H9 (cell line): ENCODE results near the gene HAPLN2. TPM values are rescaled to one million over a fixed set of nuclear protein-coding genes. Genes with fewer than 3 reads are reported as not detected.

Source experiments
- DNase-seq: peaks from one replicate; pipeline ENCODE4 v3.0.0-alpha.2; 2017
- H2AFZ ChIP-seq: one replicate; pipeline ENCODE4 v1.6.1; 2013; ENCODE audit warnings: mild to moderate bottlenecking, low read length, control low read depth, moderate library complexity
- H2AK5ac ChIP-seq: 2 replicates; pipeline ENCODE4 v1.6.1; 2013; ENCODE audit warnings: low read length, control low read depth, mixed read lengths; ENCODE audit not compliant: insufficient read length
- H2BK120ac ChIP-seq: one replicate; pipeline ENCODE4 v1.6.1; 2013; ENCODE audit warnings: low read depth, mild to moderate bottlenecking, low read length, control low read depth, inconsistent platforms; ENCODE audit not compliant: poor library complexity, severe bottlenecking
- H2BK12ac ChIP-seq: 2 replicates; pipeline ENCODE4 v1.6.1; 2013; ENCODE audit warnings: low read length, control low read depth, mixed read lengths, low read depth; ENCODE audit not compliant: insufficient read length
- H2BK15ac ChIP-seq: 2 replicates; pipeline ENCODE4 v1.6.1; 2013; ENCODE audit warnings: low read depth, low read length, control low read depth
- H2BK20ac ChIP-seq: one replicate; pipeline ENCODE4 v1.6.1; 2013; ENCODE audit warnings: low read depth, mild to moderate bottlenecking, low read length, control low read depth, inconsistent platforms; ENCODE audit not compliant: poor library complexity, severe bottlenecking
- H2BK5ac ChIP-seq: 2 replicates; pipeline ENCODE4 v1.6.1; 2013; ENCODE audit warnings: low read length, control low read depth, mixed read lengths; ENCODE audit not compliant: insufficient read length
- H3K14ac ChIP-seq: 2 replicates; pipeline ENCODE4 v1.6.1; 2013; ENCODE audit warnings: low read length, control low read depth; ENCODE audit not compliant: insufficient read depth
- H3K18ac ChIP-seq: 2 replicates; pipeline ENCODE4 v1.6.1; 2013; ENCODE audit warnings: low read depth, mild to moderate bottlenecking, mixed read lengths, low read length, control low read depth; ENCODE audit not compliant: insufficient read length
- H3K23ac ChIP-seq: 2 replicates; pipeline ENCODE4 v1.6.1; 2013; ENCODE audit warnings: low read length, control low read depth, mixed read lengths, low read depth; ENCODE audit not compliant: insufficient read length
- H3K23me2 ChIP-seq: 2 replicates; pipeline ENCODE4 v1.6.1; 2013; ENCODE audit warnings: low read depth, mild to moderate bottlenecking, mixed read lengths, low read length, control low read depth; ENCODE audit not compliant: insufficient read length, poor library complexity, severe bottlenecking
- H3K27ac ChIP-seq: 2 replicates; pipeline ENCODE4 v1.5.1; 2013; ENCODE audit warnings: low read length, control low read depth, mixed read lengths, low read depth; ENCODE audit not compliant: insufficient read length
- H3K27me3 ChIP-seq: 2 replicates; pipeline ENCODE4 v1.6.1; 2013; ENCODE audit warnings: low read length, control low read depth, inconsistent platforms; ENCODE audit not compliant: insufficient read depth
- H3K4ac ChIP-seq: 2 replicates; pipeline ENCODE4 v1.6.1; 2013; ENCODE audit warnings: low read depth, mild to moderate bottlenecking, control low read depth, inconsistent platforms, low read length, moderate library complexity
- H3K4me1 ChIP-seq: 2 replicates; pipeline ENCODE4 v1.6.1; 2013; ENCODE audit warnings: low read length, control low read depth, inconsistent platforms; ENCODE audit not compliant: insufficient read depth
- H3K4me2 ChIP-seq: 2 replicates; pipeline ENCODE4 v1.6.1; 2013; ENCODE audit warnings: low read length, control low read depth, mixed read lengths; ENCODE audit not compliant: insufficient read length, insufficient read depth
- H3K56ac ChIP-seq: 2 replicates; pipeline ENCODE4 v1.6.1; 2013; ENCODE audit warnings: low read depth, mild to moderate bottlenecking, mixed read lengths, low read length, control low read depth; ENCODE audit not compliant: insufficient read length
- H3K79me1 ChIP-seq: 2 replicates; pipeline ENCODE4 v1.6.1; 2013; ENCODE audit warnings: low read depth, mild to moderate bottlenecking, moderate library complexity, low read length, control low read depth, inconsistent platforms; ENCODE audit not compliant: insufficient read depth, poor library complexity, severe bottlenecking
- H3K79me2 ChIP-seq: 2 replicates; pipeline ENCODE4 v1.6.1; 2013; ENCODE audit warnings: low read length, control low read depth, inconsistent platforms; ENCODE audit not compliant: insufficient read depth
- H3K9ac ChIP-seq: 2 replicates; pipeline ENCODE4 v1.6.1; 2013; ENCODE audit warnings: low read length, control low read depth, mixed read lengths; ENCODE audit not compliant: insufficient read length; ENCODE audit errors: extremely low read depth
- H3K9me3 ChIP-seq: one replicate; pipeline ENCODE4 v1.6.1; 2013; ENCODE audit warnings: low read depth, low read length, inconsistent platforms; ENCODE audit not compliant: control insufficient read depth
- H3T11ph ChIP-seq: one replicate; pipeline ENCODE4 v1.6.1; 2013; ENCODE audit warnings: mild to moderate bottlenecking, low read length, control low read depth, inconsistent platforms
- H4K20me1 ChIP-seq: one replicate; pipeline ENCODE4 v1.6.1; 2013; ENCODE audit not compliant: control insufficient read depth, insufficient read length, insufficient read depth
- H4K5ac ChIP-seq: 2 replicates; pipeline ENCODE4 v1.6.1; 2013; ENCODE audit warnings: low read depth, mild to moderate bottlenecking, mixed read lengths, low read length, control low read depth; ENCODE audit not compliant: insufficient read length
- H4K8ac ChIP-seq: replicated peaks from 2 replicates; pipeline ENCODE4 v1.6.1; 2013; ENCODE audit warnings: low read length, control low read depth, mixed read lengths, low read depth; ENCODE audit not compliant: insufficient read length
- H4K91ac ChIP-seq: 2 replicates; pipeline ENCODE4 v1.6.1; 2013; ENCODE audit warnings: low read depth, mild to moderate bottlenecking, moderate library complexity, mixed read lengths, low read length, control low read depth; ENCODE audit not compliant: insufficient read length
- H3K27ac Mint-ChIP-seq, 3 experiments: 2 replicates in 2 of 3; 3 replicates in 1 of 3; pipeline ENCODE4 v1.8.0; 2020 to 2021; ENCODE audit warnings: mixed read lengths in 3 of 3, mild to moderate bottlenecking in 1 of 3, moderate library complexity in 1 of 3
- H3K27me3 Mint-ChIP-seq: 2 replicates; pipeline ENCODE4 v1.8.0; 2021; ENCODE audit warnings: low read depth, mild to moderate bottlenecking, moderate library complexity, mixed read lengths
- H3K36me3 Mint-ChIP-seq, 3 experiments: 2 replicates in 2 of 3; 3 replicates in 1 of 3; pipeline ENCODE4 v1.8.0; 2020 to 2021; ENCODE audit warnings: low read depth in 3 of 3, mixed read lengths in 3 of 3; ENCODE audit not compliant: insufficient read depth in 1 of 3
- H3K4me1 Mint-ChIP-seq, 2 experiments: 2 replicates each; pipeline ENCODE4 v1.8.0; 2020; ENCODE audit warnings: mixed read lengths in 2 of 2
- H3K4me3 Mint-ChIP-seq, 2 experiments: 2 replicates in 1 of 2; 3 replicates in 1 of 2; pipeline ENCODE4 v1.8.0; 2020 to 2021; ENCODE audit warnings: mild to moderate bottlenecking in 2 of 2, mixed read lengths in 2 of 2, moderate library complexity in 1 of 2
- H3K9me3 Mint-ChIP-seq, 2 experiments: 2 replicates in 1 of 2; 3 replicates in 1 of 2; pipeline ENCODE4 v1.8.0; 2020; ENCODE audit warnings: mild to moderate bottlenecking in 2 of 2, mixed read lengths in 2 of 2, moderate library complexity in 1 of 2
- CTCF ChIP-seq: fragments of 200-600 bp; sonication (generic); conservative IDR thresholded peaks from 3 replicates; pipeline ENCODE4 v1.8.0; 2021; ENCODE audit warnings: antibody characterized with exemption, mild to moderate bottlenecking
- WGBS: extraction: QIAGEN DNeasy Blood & Tissue Kit; methylation state at CpG from one replicate; pipeline ENCODE4 v1.1.7; 2013; ENCODE audit warnings: missing lambda C conversion rate, low lambda C conversion rate, mixed read lengths; ENCODE audit not compliant: insufficient read length; ENCODE audit errors: extremely low coverage; 5-methylcytosine and 5-hydroxymethylcytosine counted together
- total RNA-seq: library from RNA; stranded (reverse); gene quantifications from 2 replicates; pipeline ENCODE4 v1.2.1, GENCODE V29; 2021

HAPLN2 gene
- total RNA-seq, 1 experiment from 2014 or later = 0.46 TPM

- no peaks in the 10 kb centered on the region for H3K9me3 ChIP-seq
- H3K9ac ChIP-seq = no peak overlapping the region
- Mint-ChIP-seq H3K27ac (0 out of 7 replicates have a peak overlapping the region, but pooled peaks of 1 of the 3 experiments have one; percentile 0), H3K27me3 (peaks cover 2% of the 10 kb centered on the region), H3K4me1 (no peaks in the 10 kb centered on the region; a peak in 1 of 4 replicates), H3K9me3 (no peaks in the 10 kb centered on the region), H3K36me3 (no peaks in the 10 kb centered on the region), H3K4me3 (no peak overlapping the region)
- H3K56ac ChIP-seq = no peak overlapping the region
- no peak overlapping the region for H4K91ac ChIP-seq
- H3K4me1 ChIP-seq = no peaks in the 10 kb centered on the region
- no peak overlapping the region for H2AFZ ChIP-seq
- H3K23me2 ChIP-seq = no peaks in the 10 kb centered on the region
- no peak overlapping the region for H3K27ac ChIP-seq
- no peak overlapping the region for H3K14ac ChIP-seq
- no peak overlapping the region for H4K8ac ChIP-seq
- TF ChIP-seq CTCF = no peak
- H2BK20ac ChIP-seq = no peak overlapping the region
- no peak overlapping the region for H3T11ph ChIP-seq
- no peak overlapping the region for H2BK120ac ChIP-seq
- H4K20me1 ChIP-seq = no peaks in the 10 kb centered on the region
- no peak overlapping the region for H3K18ac ChIP-seq
- no peak overlapping the region for H3K4me2 ChIP-seq
- no peaks in the 10 kb centered on the region for H3K27me3 ChIP-seq
- H2BK15ac ChIP-seq = no peak overlapping the region
- no peak overlapping the region for H3K23ac ChIP-seq
- WGBS = no CpG with 5 or more reads among the region's 7 CpGs
- no peaks in the 10 kb centered on the region for H3K79me1 ChIP-seq
- H2BK12ac ChIP-seq = no peak overlapping the region
- H2BK5ac ChIP-seq = no peak overlapping the region
- H2AK5ac ChIP-seq = no peak overlapping the region
- no peak overlapping the region for H4K5ac ChIP-seq
- H3K79me2 ChIP-seq = no peaks in the 10 kb centered on the region
- H3K4ac ChIP-seq = no peak overlapping the region
- DNase-seq = no peak
Observed at GRCh38 chr1:156578055-156578454, 41.2 kb upstream of the HAPLN2 start.
